Upper lobe of left lung (tissue), 6 donors: ENCODE measurements around the gene INTS4. TPM values are rescaled to one million over a fixed set of nuclear protein-coding genes. Genes with fewer than 3 reads are reported as not detected.
"Not testable (repeated sequence)": the region's sequence is repeated elsewhere in the genome, so short reads cannot be mapped to it uniquely, and the experiment has no call there.

Source experiments
- ATAC-seq, 2 donors: fragments of 200-7000 bp; cut with Tn5 transposase; one replicate each; pipeline ENCODE4 v1.9.1; 2022; ENCODE audit warnings: mild to moderate bottlenecking in 2 of 2, moderate library complexity in 2 of 2; ENCODE audit not compliant: low FRiP score in 2 of 2
- DNase-seq, 2 donors: peaks; one replicate each; pipeline ENCODE4 v3.0.0-alpha.2; 2019 to 2020
- H3K27ac ChIP-seq, 4 donors: fragments of 200-600 bp; sonication (generic); one replicate each; pipeline ENCODE4 v1.5.1; 2016 to 2019
- H3K27me3 ChIP-seq, 4 donors: fragments of 200-600 bp; sonication (generic); one replicate each; pipeline ENCODE4 v1.5.1; 2017 to 2019
- H3K36me3 ChIP-seq, 4 donors: fragments of 200-600 bp; sonication (generic); one replicate each; pipeline ENCODE4 v1.5.1; 2016 to 2019
- H3K4me1 ChIP-seq, 4 donors: fragments of 200-600 bp; sonication (generic); one replicate each; pipeline ENCODE4 v1.5.1; 2018 to 2019
- H3K4me3 ChIP-seq, 4 donors: fragments of 200-600 bp; sonication (generic); one replicate each; pipeline ENCODE4 v1.5.1; 2017 to 2019; ENCODE audit warnings: mild to moderate bottlenecking in 2 of 4, moderate library complexity in 1 of 4
- H3K9me3 ChIP-seq, 4 donors: fragments of 200-600 bp; sonication (generic); one replicate each; pipeline ENCODE4 v1.5.1; 2018 to 2019
- CTCF ChIP-seq, 6 experiments: fragments of 450-650 bp in 4 of 6; fragments of 200-600 bp in 2 of 6; sonication (generic) in 2 of 6; IDR thresholded peaks; one replicate each; pipeline ENCODE4 v1.5.1; 2016 to 2019; ENCODE audit warnings: antibody characterized with exemption in 6 of 6
- EP300 ChIP-seq, 4 donors: sonication (generic); formaldehyde crosslinking; IDR thresholded peaks; one replicate each; pipeline ENCODE4 v1.5.1; 2017; ENCODE audit warnings: antibody characterized with exemption in 4 of 4, control low read depth in 2 of 4
- POLR2A ChIP-seq, 4 donors: fragments of 450-650 bp; IDR thresholded peaks; one replicate each; pipeline ENCODE4 v1.5.1; 2016 to 2017; ENCODE audit warnings: antibody characterized with exemption in 4 of 4, mild to moderate bottlenecking in 2 of 4
- POLR2AphosphoS5 ChIP-seq, 2 donors: sonication (generic); formaldehyde crosslinking; IDR thresholded peaks; one replicate each; pipeline ENCODE4 v1.5.1; 2017; ENCODE audit warnings: antibody characterized with exemption in 2 of 2
- WGBS, 2 donors: methylation state at CpG; one replicate each; pipeline ENCODE4 v1.1.5; 2017 to 2018; 5-methylcytosine and 5-hydroxymethylcytosine counted together
- total RNA-seq, 6 donors: library from RNA; depleted of rRNA in 4 of 6; stranded (reverse); fragments of >200 nt in 4 of 6; gene quantifications; one replicate each; pipeline versions ENCODE4 v1.1.0 to v1.2.1, GENCODE V29; 2016 to 2021
- donor health status: DM: no; HTN: no; CAD: no; lungs with moderate emphysema.
- donor health status: DM: no; HTN: yes; CAD: no; lungs with severe emphysema.

INTS4 gene
- total RNA-seq, 6 donors from 2014 or later = 15.3 to 58.7 (median 28.8) TPM

DNA sequence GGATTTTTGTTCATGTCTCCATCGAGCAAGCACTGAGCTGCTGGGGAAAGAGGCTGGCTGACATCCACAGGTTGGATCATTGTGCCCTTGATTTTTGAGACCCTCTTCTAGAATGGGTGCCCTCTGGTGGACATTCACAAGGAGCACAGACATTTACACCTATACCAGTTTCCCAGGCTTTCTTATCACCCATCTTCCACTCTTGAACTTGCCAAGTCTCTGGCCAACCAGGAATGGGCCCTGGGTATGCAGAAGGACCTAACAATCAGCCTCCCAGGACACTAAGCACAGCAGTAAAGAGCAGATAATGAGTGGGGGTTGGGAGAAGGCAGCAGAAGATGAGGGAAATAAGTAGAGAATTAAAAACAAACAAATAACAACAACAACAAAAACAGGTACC, 5.7 kb upstream of the INTS4 start:
- TF ChIP-seq CTCF (IDR thresholded peaks at IDR 0.05) (peak in 5 of 6 experiments; percentile 54 to 65 (median 61)), EP300 (IDR thresholded peaks at IDR 0.05) (no peak)
- whole genome bisulfite sequencing, 2 donors = 0 to 5% methylated on average over 1 of the region's 1 CpG
- no peak overlapping the region for H3K27ac ChIP-seq
- no peaks in the 10 kb centered on the region for H3K27me3 ChIP-seq
- H3K36me3 ChIP-seq = no peaks in the 10 kb centered on the region
- H3K4me3 ChIP-seq = no peak overlapping the region
- DNase-seq (peak in 1 of 2 donors; percentile 40), ATAC-seq (peak; percentile 61 to 83)
- peaks cover 2 to 4% (median 3%) of the 10 kb centered on the region in 4 donors for H3K4me1 ChIP-seq
- no peaks in the 10 kb centered on the region for H3K9me3 ChIP-seq

GRCh38 chr11:77999446-78000030, 5.1 kb upstream of the INTS4 start:
- no peak for TF ChIP-seq POLR2AphosphoS5 (IDR thresholded peaks at IDR 0.05)
- TF ChIP-seq POLR2A (IDR thresholded peaks at IDR 0.05) = no peak
- no peak for TF ChIP-seq EP300 (IDR thresholded peaks at IDR 0.05)
- TF ChIP-seq CTCF (IDR thresholded peaks at IDR 0.05) = no peak
- WGBS, 2 donors = 100% methylated on average over 1 of the region's 1 CpG
- DNase-seq = no peak

DNA sequence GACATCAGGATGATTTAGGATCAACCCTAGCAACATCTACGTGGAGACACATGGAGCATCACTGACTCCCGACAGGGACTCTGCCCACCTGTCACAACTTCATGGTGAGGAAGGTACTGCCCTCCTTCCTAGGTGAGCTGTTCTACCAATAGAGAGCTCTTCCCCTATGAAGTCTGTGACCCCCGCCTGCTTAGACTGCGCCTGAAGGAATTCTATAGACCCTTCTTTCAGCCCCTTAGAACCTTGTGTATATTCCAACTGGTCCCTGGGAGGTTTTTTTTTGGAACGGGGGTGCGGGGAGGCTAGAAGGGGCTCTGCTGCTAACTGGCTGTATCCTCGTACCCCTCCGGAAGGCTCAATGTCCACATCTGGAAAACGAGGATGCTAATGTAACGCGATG, 566 bp downstream of the INTS4 start:
- peak overlapping the region; percentile 51 to 69 (median 62) for H3K4me3 ChIP-seq
- DNase-seq (no peak), ATAC-seq (no peak)
- peak overlapping the region; percentile 75 to 90 (median 80) for H3K27ac ChIP-seq
- peaks cover 0 to 25% (median 7%) of the 10 kb centered on the region in 4 donors for H3K36me3 ChIP-seq
- no peaks in the 10 kb centered on the region for H3K9me3 ChIP-seq
- TF ChIP-seq POLR2A (IDR thresholded peaks at IDR 0.05) (no peak), CTCF (IDR thresholded peaks at IDR 0.05) (no peak), POLR2AphosphoS5 (IDR thresholded peaks at IDR 0.05) (no peak), EP300 (IDR thresholded peaks at IDR 0.05) (no peak)
- WGBS, 2 donors = 5% methylated on average over 11 of the region's 11 CpGs
- H3K27me3 ChIP-seq = no peaks in the 10 kb centered on the region
- H3K4me1 ChIP-seq = peaks cover 10 to 22% (median 16%) of the 10 kb centered on the region in 4 donors

More at GRCh38 chr11:77999446-78000030, 5.1 kb upstream of the INTS4 start:
- H3K4me1 ChIP-seq = peaks cover 4 to 6% (median 5%) of the 10 kb centered on the region in 4 donors
- no peaks in the 10 kb centered on the region for H3K27me3 ChIP-seq
- no peaks in the 10 kb centered on the region for H3K36me3 ChIP-seq
- no peaks in the 10 kb centered on the region for H3K9me3 ChIP-seq
- H3K4me3 ChIP-seq = no peak overlapping the region
- ATAC-seq = no peak
- H3K27ac ChIP-seq = no peak overlapping the region

DNA sequence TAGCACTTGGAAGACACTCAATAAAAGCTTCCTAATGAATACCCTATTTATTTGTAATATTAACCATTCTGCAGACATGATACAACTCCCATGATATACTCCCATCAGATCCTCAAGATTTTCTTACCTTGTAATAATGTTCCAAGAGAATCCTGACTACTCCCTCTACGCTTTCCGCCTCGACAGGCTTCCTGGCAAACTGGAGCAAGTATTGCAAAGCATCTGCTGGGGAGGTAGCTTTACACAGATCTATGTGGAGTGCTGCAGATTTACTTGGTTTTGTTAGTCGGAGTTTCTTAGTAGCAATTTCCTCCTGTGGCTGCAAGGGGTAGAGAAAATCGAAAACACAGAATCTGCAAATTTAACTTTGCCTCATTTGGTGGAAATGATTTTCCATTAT, 3.5 kb downstream of the INTS4 start:
- 86 to 92% methylated on average over 5 of the region's 5 CpGs for WGBS, 2 donors
- Histone ChIP-seq H3K9me3 (no peaks in the 10 kb centered on the region), H3K27me3 (no peaks in the 10 kb centered on the region), H3K36me3 (peaks cover 0 to 52% (median 18%) of the 10 kb centered on the region in 4 donors), H3K4me1 (peaks cover 10 to 22% (median 16%) of the 10 kb centered on the region in 4 donors), H3K4me3 (no peak overlapping the region), H3K27ac (no peak overlapping the region)
- ATAC-seq = no peak
- TF ChIP-seq POLR2AphosphoS5 (IDR thresholded peaks at IDR 0.05) (no peak), CTCF (IDR thresholded peaks at IDR 0.05) (no peak), POLR2A (IDR thresholded peaks at IDR 0.05) (no peak), EP300 (IDR thresholded peaks at IDR 0.05) (no peak)
- DNase-seq = no peak

DNA sequence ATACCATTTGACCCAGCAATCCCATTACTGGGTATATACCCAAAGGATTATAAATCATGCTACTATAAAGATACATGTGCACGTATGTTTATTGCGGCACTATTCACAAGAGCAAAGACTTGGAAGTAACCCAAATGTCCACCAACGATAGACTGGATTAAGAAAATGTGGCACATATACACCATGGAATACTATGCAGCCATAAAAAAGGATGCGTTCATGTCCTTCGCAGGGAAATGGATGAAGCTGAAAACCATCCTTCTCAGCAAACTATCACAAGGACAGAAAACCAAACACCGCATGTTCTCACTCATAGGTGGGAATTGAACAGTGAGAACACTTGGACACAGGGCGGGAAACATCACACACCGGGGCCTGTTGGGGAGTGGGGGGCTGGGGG, 8.0 kb downstream of the INTS4 start:
- not testable (repeated sequence) for ATAC-seq, H3K4me1 ChIP-seq, H3K27me3 ChIP-seq, DNase-seq, H3K9me3 ChIP-seq, H3K27ac ChIP-seq, H3K4me3 ChIP-seq
- H3K36me3 ChIP-seq = peaks cover 0 to 61% (median 20%) of the 10 kb centered on the region in 4 donors
- WGBS, 2 donors = 95 to 96% methylated on average over 8 of the region's 8 CpGs
